Measurements from ENCODE around the gene FSTL5. TPM values are rescaled to one million over a fixed set of nuclear protein-coding genes. Genes with fewer than 3 reads are reported as not detected.

FSTL5 gene
- total RNA-seq, 1 donor from 2014 or later, result under 0.01 TPM

DNA sequence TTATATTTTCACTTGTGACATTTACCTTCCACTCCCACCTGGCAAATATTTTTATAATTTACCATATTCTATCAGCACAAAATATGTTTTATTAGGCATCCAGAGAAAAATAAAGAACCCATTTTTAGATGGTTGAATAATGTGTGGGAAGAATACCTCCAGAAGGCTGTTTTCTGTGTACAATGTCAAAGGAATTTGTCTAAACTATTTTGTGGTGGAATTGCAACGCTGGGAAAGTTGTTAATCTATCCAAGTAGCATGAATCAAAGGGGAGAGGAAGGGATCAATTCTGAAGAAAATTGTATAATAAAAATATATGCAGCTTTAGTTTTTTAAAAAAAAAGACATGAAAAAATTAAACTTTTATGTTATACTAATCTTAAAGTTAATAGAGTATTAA, 706.5 kb downstream of the FSTL5 start:
- DNase-seq (ENCODE audit: low read depth, low spot score), result no peak

DNA sequence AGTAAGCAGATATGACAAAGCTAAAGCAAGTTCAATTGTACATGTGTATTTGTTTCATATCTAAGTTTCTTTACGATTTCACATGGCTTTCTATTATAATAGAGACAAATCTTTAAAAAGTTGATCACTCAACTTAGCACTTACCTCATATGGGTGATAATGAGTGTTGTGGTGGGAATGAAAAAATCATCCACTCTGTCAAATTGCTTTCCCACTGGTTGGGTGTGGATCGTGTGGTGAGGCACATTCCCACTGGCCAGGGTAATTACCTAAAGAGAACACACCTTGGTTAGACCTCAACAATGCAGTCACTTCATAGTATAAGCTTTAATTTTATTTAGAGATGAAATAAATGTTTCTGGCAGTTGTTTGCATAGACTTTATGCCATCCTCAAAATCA, 708.9 kb downstream of the FSTL5 start:
- no peak for DNase-seq (ENCODE audit: low read depth, low spot score)

DNA sequence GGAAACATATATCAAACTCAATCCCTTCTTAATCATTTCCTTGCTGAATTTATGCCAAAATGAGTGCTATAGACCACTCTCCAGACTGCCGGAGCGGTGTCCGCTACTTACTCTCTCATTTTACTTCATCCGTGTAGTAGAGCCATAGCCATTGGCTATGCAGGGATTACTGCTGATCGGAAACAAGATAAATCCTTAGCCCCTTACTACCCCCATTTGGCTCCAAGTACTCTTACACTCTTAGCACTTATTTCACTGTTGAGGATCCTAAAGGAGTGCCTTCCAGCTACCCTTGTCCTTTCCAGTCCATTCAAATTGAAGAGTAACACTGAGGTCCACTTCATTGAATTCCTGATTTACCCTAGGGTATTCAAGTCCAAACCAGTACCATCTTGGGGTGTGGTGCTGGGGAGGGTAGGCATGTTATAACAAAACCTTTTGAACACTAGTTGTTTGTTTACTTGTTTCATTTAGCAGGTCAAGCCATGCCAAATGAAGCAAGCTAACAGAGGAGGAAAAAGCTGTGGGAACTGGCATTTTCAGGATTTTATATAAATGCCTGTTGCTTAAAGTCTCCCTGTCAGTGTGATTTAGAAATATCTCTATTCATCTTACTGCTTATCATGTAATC, 715.1 kb downstream of the FSTL5 start:
- DNase-seq (ENCODE audit: low read depth, low spot score), result no peak

DNA sequence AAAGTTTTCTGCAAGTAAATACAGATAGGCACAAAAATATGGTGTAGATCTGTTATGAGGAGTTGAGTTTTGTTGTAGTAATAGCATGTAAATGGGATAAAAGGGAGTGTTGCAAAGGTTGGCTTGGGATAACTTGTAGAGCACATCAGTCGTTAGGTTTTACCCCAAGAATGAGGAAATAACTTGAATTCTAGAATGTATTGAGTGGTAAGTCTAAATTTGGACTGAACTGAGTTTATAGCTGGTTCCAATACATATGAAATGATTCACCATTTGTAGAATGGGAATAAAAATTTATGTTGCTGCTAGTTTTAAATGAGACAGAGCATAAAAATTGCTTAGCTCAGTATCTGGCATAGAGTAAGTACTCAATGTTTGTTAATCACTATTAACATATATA, 719.2 kb downstream of the FSTL5 start:
- DNase-seq (ENCODE audit: low read depth, low spot score), result no peak

DNA sequence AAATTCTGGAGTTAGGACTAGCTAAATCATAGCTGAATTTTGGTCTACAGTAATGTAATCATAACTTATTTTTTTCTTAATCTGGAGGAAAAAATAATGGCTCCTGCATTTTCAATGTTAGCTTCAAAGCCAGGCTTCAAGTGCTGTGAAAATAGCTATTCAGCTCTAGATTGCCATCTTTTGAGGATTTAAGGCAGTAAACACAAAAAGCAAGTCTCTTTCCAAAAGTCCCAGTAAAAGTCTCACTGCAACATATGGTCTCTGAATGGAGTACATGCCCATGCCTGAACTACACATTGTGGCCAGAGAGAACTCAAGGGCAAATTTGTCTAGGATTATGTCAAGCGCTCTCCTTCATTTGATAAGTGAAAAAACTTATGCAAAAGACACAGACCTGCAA, 720.9 kb downstream of the FSTL5 start:
- DNase-seq (ENCODE audit: low read depth, low spot score), result no peak

DNA sequence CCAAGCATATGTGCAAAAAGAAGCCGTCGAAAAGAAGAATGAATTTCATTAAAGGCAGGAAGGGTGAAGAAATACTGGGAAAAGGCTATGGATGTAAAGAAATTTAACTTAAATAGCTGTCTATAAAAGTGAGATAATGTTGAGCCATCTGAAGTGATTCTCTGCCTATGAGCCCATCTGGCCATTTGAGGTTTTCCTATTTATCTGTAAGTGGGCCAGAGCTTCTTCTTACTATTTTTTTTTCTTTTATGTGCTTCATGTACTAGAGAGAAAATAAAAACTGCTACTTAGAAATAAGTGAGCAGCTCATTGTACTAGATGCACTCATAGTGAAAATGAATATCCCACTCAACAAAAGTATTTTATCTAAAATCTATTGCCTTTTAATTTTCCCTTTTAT, 725.7 kb downstream of the FSTL5 start:
- no peak for DNase-seq (ENCODE audit: low read depth, low spot score)

DNA sequence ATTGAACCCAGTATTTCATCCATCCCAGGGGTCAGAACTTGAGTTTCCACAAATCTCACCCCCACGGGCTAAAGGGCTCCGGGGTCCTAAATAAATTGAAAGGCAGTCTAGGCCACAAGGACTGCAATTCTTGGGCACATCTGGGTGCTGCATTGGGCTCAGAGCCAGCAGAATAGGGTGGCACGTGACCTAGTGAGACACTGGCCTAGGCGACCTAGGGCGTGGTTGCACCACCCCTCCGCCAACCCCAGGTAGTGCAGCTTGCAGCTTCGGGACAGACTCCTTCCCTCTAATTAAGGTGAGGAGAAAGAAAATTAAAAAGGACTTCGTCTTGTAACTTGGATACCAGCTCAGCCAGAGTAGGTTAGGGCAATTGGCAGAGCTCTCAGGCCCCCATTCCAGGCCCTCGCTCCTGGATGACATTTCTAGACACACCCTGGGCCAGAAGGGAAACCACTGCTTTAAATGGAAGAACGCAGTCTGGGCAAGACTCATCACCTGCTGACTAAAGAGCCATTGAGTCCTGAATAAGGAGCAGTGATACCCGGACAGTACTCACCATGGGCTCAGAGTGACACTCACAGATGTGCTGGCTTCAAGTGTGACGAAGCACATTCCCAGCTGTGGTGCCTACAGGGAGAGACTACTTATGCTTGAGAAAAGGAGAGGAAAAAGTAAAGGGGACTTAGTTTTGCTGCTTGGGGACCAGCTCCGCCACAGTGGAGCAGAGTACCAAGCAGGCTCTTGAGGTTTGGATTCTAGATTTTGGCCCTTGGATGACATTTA, 735.4 kb downstream of the FSTL5 start:
- no peak for DNase-seq (ENCODE audit: low read depth, low spot score)

DNA sequence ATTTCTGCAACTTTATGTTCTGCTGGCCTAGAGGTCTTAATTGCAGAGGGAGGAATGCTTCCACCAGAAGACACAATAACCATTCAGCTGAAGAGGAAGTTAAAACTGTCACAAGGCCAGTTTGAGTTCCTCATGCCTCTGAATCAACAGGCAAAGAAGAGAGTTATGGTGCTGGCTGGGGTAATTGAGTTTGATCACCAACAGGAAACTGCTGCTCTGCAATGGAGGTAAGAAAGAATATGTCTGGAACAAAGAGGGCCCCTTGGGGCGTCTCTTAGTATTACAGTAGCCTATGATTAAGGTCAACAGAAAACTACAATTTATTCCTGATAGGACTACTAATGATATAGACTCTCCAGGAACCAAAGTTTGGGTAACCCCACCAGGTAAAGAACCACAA, 744.0 kb downstream of the FSTL5 start:
- no peak for DNase-seq (ENCODE audit: low read depth, low spot score)

DNA sequence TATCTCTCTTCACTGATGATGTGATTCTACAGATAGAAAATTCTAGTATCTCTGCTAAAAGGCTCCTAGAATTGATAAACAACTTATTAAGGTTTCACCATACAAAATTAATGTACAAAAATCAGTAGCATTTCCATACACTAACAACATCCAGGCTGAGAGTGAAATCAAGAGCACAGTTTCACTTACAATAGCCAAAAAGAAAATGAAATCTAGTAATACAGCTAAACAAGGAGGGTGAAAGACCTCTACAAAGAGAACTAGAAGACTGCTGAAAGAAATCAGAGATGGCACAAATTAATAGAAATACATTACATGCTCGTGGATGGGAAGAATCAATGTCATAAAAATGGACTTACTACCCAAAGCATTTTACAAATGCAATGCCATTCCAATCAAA, 751.9 kb downstream of the FSTL5 start:
- DNase-seq (ENCODE audit: low read depth, low spot score), result no peak

DNA sequence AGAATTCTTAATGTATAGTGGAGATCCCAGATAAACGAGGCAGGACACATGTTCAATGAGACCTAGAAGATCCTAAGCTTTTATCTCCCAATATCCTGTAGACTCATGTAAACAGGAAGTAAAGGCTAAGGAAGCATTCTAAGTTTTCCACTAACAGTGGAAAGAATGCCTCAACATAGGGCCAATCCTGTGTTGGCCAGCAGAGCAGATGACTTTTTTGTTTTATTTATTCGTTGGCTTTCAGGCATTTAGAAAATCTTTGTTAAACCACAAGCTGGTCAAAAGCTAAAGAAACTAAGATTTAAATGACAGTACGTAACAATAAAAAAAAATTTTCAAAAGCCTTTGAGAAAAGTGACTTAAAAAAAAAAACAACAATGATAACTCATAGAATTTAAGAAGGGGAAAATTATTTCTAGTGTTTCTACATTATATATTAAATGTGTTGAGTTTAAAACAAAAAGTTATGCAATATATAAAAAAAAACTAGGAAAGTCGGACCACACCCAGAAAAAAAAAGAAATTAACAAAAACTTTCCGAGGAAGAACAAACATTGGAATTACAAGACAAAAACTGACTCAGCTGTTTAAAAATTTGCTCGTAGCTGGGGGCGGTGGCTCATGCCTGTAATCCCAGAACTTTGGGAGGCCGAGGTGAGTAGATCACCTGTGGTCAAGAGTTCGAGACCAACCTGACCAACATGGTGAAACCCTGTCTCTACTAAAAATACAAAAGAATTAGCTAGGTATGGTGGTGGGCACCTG, 759.3 kb downstream of the FSTL5 start:
- DNase-seq (ENCODE audit: low read depth, low spot score), result no peak

DNA sequence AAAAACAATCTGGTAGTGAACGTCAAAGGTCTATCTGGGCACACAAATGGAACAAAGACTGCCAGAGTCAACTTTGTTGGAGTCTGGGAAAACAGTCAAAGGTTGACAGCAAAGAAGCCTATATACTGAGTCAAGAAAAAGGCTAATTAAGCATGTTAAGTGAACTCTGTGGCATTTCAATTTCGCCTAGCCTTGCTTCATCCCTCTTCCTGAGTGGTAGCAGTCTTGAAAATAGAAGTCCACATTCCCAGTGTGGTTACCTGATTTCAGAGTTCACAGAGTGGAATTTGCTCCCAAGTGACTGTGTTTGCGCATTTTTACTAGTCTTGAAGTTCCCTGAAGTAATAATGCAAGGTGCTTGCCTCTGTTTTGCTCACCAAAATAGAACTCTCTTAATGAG, 760.0 kb downstream of the FSTL5 start:
- no peak for DNase-seq (ENCODE audit: low read depth, low spot score)

DNA sequence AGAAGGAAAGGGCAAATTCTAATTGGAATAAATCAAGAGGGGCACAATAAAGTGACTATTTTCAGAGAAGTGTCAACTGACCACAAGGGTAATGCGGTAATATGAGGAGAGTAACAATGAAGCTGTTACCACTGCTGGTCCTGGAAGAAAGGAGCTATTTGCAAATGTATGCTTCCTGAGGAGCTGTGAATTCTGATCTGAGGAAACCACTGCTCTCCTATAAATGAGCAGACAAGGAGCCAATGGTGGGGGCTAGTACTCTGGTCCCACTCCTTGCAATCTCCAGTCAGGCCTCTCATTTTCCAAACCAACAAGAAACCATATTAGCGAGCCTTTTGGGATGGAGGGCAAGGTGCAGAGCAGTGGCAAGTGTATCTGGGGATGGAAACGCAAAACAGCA, 770.2 kb downstream of the FSTL5 start:
- DNase-seq (ENCODE audit: low read depth, low spot score), result no peak

DNA sequence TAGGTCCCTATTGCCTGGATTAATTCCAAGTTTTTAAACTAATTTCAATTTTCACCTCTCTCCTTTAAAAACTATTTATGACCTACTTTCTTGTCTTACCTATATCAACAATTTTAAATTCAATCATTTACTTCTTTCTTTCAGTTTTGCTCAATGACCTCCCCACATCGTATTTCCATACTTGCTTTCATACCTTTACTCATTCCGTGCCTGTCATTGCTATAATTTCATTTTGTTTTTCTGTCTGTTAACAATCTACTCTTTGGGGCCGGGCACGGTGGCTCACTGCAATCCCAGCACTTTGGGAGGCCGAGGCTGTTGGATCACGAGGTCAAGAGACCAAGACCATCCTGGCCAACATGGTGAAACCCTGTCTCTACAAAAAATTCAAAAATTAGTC, 781.1 kb downstream of the FSTL5 start:
- no peak for DNase-seq (ENCODE audit: low read depth, low spot score)

DNA sequence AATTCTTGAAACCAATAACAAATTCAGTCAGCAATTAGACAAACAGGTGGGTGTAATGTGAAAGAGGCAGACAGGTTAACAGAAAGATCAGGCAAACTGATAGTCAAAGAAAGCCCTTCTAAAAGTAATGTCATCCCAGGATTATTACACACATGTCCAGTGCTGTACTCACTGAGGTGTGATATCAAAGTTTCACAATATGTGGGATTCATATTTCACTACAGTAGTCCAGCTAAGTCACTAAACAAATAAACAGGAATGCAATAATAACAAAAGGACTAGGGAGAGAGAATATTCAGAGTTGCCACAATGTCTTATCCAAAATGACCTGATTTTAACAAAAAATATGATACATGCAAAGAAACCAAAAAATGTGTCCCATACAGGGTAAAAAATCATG, 787.5 kb downstream of the FSTL5 start:
- no peak for DNase-seq (ENCODE audit: low read depth, low spot score)

DNA sequence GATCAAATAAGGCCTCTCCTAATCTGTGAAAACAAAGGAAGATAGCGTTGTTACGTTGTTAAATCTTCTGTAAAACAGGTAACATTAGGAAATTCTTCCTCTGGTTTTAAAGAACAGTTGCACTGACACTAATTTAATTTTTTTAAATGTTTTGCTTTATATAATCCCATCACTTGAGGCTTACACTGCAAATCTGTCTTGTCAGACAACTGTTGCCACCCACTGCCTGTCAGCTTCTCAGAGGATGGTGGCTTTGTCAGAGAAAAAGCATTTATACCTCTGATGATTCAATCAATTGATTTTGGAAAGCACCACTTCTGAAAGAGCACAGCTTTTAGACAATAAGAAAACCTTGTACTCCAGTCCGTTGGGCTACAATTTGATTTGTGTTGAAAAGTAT, 799.1 kb downstream of the FSTL5 start:
- DNase-seq (ENCODE audit: low read depth, low spot score), result no peak

DNA sequence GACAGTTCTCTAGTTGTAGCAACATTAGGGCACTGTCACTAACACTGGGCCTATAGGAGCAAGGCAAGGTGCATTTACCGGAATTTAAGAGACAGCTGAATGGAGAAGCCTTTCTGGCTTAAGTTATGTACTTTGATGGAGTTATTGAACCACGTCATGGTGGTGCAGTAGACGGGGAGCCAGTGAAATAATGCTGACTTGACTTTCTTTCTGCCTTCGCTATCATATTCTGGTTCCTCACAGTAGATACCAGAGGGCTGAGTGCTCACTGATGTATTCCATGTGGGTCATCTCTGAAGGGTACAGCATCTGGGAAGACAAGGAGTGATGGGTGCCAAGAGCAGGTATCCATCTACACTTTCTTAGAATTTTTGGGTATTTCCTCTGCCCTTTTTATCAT, 802.8 kb downstream of the FSTL5 start:
- no peak for DNase-seq (ENCODE audit: low read depth, low spot score)

DNA sequence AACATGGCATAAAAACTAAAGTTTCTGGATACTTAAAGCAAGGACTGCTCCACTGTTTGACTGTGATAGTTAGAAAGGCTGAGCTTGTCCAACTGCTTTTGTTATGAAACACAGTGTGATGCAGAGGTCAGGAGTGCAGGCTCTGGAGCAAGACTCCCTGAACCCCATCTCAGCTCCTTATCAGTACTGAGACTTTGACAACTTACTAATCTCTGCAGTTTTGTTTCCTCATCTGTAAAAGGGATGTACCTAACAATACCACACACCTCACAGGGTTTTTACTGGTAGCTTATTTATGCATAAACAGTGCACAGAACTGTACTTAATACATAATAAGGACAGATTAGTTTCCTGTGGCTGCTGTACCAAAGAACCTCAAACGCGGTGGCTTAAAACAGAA, 804.3 kb downstream of the FSTL5 start:
- DNase-seq (ENCODE audit: low read depth, low spot score), result no peak

DNA sequence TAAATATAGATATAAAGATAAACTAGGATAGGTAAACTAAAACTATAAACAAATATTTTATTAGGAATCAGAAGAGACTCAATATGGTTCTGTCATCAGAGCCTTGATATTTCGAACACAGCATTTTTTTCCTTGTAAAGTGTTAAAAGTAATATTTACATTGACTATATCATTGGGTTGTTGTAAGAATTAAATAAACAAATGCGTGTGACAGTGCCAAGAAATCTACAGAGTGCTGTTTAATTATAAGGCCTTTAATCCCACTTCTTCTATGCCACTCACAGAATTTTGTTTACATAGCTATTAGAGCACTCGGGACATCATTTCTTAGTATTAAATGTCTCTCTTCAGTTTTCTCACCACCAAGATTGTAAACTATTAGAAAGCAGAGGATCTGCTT, 807.4 kb downstream of the FSTL5 start:
- DNase-seq (ENCODE audit: low read depth, low spot score), result no peak

DNA sequence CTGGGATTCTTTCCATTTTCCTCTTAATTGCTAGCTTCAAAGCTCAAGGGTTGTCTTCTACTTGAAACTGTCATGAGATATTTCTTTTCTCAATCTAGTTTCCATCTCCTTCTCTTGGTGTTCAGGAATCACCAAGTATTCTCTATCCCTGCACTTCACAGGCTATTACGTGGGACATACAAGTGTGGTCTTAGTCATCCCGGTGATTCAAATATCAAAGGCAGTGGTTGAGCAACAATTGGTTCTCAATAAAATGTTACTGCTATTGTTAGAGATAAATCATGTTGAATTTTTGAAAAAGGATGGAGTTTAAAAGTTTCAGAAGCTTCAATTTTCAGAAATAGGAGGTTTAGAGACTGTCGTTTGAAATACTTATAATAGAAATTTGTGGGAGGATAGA, 812.9 kb downstream of the FSTL5 start:
- DNase-seq (ENCODE audit: low read depth, low spot score), result no peak

DNA sequence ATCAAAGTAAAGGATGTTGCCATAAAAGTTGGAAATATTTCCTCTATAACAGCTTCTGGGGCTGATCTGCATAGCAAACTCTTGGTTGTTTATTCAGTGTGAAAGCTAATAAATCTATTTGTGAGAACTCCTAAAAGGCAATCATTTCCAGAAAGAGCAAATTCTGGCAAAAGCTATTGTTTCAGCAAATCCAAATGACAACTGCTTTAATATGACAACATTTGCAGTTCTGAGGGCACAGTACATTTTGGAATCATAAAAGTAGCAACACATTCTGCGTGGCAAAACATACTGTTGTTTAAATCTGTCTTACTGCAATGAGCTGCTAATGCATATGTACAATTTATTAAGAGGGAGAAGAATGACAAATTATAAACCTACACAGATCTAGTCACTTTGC, 818.1 kb downstream of the FSTL5 start:
- DNase-seq (ENCODE audit: low read depth, low spot score), result no peak

DNA sequence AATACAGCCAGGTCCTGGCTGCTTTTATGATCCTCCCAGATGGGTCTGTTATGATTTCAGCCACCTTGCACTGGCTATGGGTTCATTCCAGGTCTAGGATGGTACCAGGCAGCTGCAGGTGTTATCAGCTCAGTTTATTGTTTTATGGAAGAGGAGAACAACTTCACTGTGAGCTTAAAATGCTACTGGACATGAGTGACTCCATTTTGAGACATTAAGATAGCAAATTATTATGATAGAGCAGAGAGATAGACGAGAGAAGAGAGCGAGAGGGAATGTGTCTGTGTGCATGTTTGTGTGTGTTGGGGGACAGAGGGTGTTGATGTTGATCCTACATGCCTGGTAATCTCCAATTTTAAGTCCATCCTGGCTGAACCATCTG, 820.2 kb downstream of the FSTL5 start:
- no peak for DNase-seq (ENCODE audit: low read depth, low spot score)

DNA sequence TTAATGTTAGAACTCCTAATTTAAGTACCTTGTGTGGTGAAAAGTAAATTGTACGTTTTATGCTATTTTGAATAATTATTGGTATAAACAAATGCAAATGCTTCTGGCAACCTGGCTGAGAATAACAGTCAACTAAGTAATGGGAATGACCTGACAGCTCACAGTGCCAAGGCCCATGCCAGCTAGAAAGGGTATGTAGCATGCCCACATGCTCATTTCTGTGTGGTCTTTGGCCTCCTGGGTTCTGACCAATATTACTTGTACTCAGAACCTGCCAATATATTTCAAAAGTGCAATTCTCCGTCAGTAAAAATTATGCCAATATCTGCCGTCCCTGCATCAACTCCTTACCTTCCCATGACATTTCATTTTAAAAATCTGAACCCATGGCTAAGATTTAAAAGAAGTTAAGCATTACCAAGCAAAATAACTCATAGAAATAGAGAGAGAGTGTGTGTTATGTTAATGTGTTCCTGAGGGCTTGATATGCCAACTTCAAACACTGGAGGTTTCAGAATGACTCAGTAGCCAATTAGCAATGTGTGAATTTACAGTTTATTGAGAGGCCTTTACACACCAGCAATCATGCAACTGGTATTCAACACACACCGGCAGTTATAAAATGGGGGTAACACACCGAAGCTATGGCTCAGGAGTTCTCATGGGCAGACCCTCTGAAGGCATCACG, 820.8 kb downstream of the FSTL5 start:
- DNase-seq (ENCODE audit: low read depth, low spot score), result no peak
